ENCODE measurements around the gene HAAO.
"Not testable (repeated sequence)": the region's sequence is repeated elsewhere in the genome, so short reads cannot be mapped to it uniquely, and the experiment has no call there.

Gene HAAO

DNA sequence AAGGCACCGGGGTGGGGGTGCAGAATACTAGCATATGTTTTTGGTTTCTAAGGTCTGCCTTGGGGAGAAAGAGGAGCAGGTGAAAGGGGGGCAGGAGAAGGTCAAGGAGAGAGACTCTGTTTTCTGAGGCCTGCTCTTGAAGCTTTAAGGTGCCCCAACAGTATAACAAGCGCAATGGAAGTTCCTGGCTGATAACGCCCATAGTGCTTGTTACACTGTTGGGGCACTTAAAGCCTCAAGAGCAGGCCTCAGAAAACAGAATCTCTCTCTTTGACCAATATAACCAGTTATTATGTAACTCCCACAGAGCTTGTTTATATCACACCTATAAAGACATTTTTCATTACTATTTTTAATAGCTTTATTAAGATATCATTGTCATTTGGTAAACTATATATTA is 45.0 kb downstream of the HAAO start:
- no peak for DNase-seq (ENCODE audit: low spot score)

DNA sequence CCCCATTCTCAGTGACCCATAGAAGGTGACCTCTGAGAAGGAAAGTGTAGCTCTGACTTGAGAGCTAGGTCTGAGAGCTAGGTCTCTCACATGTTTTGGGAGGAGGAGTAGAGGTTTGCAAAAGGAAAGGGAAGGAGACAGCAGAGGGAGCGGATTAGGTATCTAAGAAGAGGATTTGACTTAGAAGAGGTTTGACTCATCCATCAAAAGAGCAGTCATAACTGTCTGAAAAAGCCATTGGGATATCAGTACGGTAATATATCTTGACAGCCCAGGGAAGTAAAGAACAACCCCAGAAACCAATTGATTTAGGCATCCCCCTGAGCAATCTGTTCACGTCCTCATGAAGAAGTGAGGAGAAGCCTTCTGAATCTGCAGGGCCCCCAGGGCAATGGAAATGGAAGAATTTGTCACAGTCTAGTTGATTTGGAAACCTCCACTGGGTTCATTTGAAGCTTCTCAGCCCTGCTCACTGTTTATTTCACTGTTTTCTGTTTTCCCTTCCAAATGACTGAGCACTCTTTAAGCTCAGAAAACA is 47.8 kb downstream of the HAAO start:
- DNase-seq (ENCODE audit: low spot score): no peak

DNA sequence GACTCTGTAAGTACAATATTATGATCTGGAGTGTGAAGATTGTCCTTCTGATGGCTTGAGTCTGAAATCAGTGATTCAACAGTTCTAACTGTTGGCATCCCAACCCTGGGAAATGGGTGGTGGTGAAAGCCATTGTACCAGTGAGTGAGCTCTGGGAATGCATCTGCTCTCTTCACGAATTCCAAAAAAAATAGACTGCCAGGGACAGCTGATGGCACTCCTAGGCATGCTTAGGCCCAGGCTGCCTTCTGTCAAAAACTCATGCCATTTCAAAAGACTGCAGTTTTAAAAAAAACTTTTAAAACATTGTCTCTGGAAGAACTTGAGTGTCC is 48.8 kb downstream of the HAAO start:
- no peak for DNase-seq (ENCODE audit: low spot score)

DNA sequence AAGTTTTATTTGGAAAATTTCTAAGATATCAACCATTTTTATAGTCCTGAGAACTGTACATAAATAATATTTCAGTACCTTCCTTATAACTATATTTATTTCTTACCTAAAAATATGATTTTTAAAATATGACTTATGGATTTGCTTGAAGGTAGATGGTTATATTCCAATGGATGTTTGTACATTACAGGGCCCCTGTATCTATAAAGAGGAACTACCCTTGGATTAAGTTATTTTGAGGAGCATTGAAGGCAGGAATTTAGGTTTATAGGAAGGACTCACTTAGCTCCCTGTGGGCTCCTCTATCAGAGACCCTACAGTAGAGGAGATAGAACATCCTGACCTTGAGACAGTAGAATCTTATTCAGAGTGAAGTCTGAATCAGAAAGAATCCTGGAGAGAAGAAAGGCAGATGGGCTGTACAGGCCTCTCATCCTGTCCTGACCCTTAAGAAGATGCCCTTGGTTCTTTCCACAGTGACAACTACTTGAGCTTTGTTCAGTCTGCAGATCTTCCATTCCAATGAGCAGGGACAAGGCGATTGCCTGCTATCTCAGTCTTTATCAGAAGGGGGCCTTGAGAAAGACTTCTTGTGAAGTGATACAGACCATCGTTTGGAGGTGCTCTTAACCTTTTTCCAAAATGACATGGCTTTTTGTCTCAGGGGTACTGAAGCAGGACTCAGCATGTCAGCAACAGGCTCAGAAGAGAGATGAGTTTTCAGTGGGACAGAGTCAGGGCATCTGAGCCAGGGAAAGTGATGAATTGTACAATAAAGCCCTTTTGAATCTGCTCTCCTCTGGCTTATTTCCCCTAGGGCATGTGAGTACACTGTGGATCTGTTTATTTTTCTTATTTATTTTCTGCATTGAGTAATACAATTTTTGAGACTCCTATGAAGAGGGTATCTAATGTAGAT is 49.4 kb downstream of the HAAO start:
- DNase-seq (ENCODE audit: low spot score): no peak

DNA sequence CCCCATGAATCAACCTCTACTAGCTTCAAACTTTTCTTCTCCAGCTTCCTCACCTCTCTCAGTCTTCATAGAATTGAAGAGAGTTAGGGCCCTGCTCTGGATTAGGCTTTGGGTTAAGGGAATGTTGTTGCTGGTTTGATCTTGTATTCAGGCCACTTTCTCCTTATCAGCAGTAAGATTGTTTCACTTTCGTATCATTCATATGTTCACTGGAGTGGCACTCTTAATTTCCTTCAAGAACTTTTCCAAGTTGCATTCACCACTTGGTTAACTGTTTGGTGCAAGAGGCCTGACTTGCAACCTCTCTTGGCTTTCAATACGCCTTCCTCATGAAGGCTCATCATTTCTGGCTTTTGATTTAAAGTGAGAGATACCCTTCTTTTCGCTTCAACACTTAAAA is 51.2 kb downstream of the HAAO start:
- no peak for DNase-seq (ENCODE audit: low spot score)

DNA sequence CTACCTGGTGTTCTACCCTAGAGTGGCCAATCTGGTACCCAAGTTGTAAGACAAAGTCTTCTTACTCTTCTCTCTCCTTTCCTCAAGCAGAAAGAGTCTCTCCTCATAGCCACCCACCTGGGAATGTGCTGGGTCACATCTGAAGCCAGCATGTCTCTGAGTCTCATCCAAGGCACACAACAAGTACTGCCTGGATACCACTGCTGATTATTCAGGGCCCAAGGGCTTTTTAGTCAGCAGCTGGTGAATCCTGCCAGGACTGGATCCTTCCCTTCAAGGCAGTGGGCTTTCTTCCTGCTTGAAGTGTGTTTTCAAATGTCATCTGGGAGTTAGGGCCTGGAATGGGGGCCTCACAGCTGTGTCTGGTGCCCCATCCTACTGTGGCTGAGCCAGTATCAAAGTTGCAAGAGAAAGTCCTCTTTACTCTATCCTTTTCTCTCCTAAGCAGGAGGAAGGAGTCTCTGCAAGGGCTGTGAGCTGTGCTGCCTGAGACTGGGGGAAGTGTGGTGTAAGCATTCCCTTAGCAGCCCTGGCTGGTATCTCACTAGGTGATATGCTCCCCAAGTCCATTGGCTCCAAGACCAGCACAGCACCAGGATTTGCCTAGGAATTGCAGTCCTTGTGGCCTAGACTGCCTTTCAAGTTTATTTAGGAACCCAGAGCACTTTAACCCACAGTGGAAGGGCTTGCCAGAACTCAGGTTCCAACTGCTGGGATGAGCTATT is 55.6 kb downstream of the HAAO start:
- DNase-seq (ENCODE audit: low spot score): no peak

DNA sequence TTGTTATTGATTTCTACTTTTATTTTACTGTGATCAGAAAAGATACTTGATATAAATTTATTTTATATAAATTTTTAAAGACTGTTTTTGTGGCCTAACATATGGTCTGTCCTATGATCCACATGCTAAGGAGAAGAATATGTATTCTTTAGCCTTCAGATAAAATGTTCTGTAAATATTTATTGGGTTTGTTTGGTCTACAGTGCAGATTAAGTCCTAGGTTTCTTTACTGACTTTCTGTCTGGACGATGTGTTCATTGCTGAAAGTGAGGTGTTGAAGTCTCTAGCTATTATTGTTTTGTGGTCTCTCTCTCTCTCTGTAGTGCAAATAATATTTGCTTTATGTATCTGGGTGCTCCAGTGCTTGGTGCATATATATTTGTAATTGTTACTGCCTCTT is 58.5 kb downstream of the HAAO start:
- DNase-seq (ENCODE audit: low spot score): no peak

DNA sequence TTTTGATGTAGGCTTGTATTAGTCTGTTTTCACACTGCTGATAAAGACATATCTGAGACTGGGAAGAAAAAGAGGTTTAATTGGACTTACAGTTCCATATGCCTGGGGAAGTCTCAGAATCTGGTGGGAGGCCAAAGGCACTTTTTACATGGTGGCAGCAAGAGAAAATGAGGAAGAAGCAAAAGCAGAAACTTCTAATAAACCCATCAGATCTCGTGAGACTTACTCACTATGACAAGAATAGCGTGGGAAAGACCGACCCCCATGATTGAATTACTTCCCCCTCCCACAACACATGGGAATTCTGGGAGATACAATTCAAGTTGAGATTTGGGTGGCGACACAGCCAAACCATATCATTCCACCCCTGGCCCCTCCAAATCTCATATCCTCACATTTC is 61.1 kb downstream of the HAAO start:
- DNase-seq (ENCODE audit: low spot score): not testable (repeated sequence)

DNA sequence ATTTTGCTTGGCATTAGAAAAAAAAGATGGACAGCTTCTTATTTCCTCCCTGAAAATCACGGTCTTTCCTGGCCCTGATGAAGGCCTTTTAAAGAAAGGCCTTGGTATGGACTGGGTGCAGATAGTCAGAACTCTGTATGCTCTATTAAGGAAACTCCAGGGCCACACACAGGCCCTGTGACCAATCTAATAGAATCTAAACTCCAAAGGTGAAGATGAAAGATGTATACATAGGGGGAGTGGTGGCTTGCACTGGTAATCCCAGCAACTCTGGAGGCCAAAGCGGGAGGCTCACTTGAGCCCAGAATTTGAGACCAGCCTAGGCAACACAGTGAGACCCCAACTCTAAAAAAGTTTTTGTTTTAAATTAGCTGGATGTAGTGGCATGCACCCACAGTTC is 65.7 kb downstream of the HAAO start:
- no peak for DNase-seq (ENCODE audit: low spot score)

DNA sequence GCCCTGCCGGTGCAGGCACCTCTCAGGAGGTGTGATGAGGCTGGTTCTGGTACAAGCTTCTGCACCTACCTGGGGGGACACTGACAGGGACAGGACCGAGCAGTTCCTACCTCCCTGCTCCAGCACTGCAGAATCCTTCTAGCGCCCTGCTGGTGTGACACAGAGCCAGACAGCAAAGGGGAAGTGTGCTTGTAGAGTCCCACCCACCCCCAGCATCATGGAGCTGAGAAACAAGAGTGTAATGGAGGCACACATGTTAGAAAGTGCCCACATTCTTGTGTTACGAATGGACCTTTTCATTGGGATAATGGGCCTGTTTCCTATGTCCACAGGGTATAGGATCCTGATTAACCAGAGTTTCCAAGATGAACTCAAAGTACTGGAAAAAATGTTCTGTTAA is 66.7 kb downstream of the HAAO start:
- DNase-seq (ENCODE audit: low spot score): no peak

DNA sequence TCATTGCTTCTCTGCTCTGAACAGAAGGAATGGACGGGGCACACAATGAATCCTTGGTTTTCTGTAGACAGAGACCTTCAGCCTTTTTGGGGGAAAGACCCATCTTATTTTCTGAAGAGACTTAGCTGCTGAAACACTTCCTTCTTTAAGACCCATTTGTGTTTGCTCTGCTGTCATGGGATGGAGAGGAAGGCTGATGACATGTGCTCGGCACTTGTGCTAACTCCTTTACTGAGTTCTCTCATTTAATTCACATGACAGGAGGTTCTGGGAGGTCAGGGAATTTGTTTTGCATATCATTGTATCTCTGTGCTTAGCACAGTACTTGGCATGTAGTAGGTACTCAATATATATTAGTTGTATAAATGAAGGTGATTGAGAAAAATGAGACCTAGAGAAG is 67.5 kb downstream of the HAAO start:
- no peak for DNase-seq (ENCODE audit: low spot score)

DNA sequence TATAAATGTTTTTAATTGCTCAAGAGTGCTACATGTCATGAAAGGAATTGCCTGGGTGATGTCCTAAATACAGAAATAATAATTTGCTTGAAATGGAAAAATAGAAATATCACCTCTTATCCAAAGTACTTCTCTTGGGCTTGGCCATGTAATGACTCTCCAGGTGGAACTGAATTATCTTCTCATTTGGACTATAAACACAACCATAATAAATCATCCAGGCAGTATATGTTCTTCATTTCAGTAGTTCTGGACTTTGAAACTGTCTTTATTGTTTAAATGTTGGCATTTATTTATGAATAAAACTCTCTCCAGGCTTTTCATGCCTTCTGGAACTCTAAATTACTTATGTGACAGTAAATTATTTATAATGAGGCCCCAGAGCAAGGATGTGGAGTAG is 68.9 kb downstream of the HAAO start:
- DNase-seq (ENCODE audit: low spot score): no peak

DNA sequence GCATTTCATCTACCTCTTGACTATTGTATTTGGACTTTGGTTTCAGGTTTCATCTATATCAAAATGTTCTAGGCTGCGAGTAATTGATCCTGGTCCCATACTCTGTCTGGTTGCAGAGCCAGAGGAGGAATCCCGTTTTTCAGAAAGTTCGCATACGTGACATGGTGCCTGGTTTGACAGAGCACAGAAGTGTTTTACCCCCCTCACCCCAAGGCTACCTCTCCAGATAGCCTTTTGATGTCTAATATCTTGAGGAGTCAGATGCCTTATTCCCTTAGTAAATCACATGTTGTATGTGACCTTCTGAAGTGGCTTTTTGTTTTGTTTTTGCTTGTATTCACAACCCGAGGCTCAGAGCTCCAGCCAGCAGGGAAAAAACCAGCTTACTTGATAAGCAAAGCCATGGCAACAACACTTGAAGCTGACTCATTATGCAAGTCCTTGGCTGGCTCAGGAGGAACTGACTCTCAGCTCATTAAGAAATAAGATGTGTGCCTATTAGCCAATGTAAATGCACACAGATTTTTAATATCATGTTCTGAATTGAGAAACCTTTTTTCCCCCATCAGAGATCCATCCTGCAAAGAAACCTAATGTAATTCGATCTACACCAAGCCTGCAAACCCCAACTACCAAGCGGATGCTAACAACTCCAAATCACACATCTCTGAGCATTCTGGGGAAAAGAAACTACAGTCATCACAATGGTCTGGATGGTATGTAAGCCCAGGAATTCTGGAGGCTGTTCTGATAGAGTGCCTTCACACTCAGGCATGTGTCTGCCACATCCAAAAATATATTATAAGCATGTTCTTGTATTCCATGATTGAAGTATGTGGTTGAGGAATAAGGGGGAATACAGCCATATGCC is 69.8 kb downstream of the HAAO start:
- no peak for DNase-seq (ENCODE audit: low spot score)

DNA sequence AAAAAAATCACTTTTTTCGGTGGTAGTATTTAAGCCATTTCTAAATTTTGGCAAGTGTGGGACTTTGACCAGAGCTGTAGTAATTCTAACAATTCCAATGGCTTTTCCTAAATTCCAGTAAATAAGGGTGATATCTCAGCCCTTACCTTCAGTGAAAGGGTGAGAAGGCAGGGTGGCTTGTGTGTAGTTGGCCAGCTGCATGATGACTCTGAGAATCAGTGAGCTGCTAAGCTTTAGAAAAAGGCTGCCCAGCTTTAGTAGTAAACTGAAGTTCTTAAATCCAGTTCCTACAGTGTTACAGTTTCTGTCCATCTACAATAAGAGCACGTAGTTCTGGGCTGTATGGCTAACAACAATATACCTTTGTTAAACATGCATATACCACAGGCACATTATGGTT is 70.5 kb downstream of the HAAO start:
- no peak for DNase-seq (ENCODE audit: low spot score)
